ENCODE measurements around the gene CDC42EP1.

DNA sequence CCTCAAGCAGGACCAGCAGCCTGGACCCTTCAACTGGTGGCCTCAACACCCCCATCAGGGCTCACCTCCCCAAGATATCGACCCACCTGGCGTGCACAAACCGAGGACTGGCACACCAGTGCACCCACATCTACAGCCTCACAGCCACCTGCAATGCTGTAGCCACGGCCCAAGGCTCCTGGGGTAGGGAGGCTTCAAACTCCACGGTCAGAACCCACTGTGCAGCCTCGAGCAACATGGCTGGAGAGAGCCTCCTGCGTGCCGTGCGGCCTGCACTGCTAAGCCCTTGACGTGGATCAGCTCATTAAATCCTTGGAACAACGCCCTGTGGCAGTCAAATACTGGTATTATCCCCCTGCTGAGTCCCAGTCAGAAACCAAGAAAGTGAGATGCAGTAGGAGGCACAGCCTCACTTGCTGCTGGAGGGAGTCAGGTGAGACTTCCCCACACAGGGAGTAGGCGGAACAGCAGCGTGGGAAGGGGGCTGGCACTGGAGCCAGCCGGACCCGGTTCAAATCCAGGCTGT lies 45.7 kb upstream of the CDC42EP1 start:
- TF ChIP-seq, protein P1, sequence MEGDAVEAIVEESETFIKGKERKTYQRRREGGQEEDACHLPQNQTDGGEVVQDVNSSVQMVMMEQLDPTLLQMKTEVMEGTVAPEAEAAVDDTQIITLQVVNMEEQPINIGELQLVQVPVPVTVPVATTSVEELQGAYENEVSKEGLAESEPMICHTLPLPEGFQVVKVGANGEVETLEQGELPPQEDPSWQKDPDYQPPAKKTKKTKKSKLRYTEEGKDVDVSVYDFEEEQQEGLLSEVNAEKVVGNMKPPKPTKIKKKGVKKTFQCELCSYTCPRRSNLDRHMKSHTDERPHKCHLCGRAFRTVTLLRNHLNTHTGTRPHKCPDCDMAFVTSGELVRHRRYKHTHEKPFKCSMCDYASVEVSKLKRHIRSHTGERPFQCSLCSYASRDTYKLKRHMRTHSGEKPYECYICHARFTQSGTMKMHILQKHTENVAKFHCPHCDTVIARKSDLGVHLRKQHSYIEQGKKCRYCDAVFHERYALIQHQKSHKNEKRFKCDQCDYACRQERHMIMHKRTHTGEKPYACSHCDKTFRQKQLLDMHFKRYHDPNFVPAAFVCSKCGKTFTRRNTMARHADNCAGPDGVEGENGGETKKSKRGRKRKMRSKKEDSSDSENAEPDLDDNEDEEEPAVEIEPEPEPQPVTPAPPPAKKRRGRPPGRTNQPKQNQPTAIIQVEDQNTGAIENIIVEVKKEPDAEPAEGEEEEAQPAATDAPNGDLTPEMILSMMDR (conservative IDR thresholded peaks at IDR 0.05; ENCODE audit: low read length) = no peak
- no peak for TF ChIP-seq EZH2phosphoT487 (IDR thresholded peaks at IDR 0.05; ENCODE audit: borderline replicate concordance)
